HEK293 (cell line): ENCODE results near the gene GPR152.

Experiments
- GLI2 ChIP-seq: fragments of 450-650 bp; formaldehyde crosslinking; IDR thresholded peaks from 2 replicates; pipeline ENCODE4; 2017; ENCODE audit warnings: missing biosample characterization, missing genetic modification characterization, low read depth, borderline replicate concordance
- HIC1 ChIP-seq: fragments of 450-650 bp; formaldehyde crosslinking; IDR thresholded peaks from 2 replicates; pipeline ENCODE4 v1.5.1; 2016; ENCODE audit warnings: missing biosample characterization, missing genetic modification characterization
- KLF17 ChIP-seq: fragments of 450-650 bp; formaldehyde crosslinking; IDR thresholded peaks from 2 replicates; pipeline ENCODE4 v1.5.1; 2016; ENCODE audit warnings: missing biosample characterization, missing genetic modification characterization
- KLF8 ChIP-seq: fragments of 450-650 bp; formaldehyde crosslinking; IDR thresholded peaks from 2 replicates; pipeline ENCODE4 v1.5.1; 2016; ENCODE audit warnings: missing biosample characterization, missing genetic modification characterization
- MZF1 ChIP-seq: fragments of 450-650 bp; formaldehyde crosslinking; IDR thresholded peaks from 2 replicates; pipeline ENCODE4 v1.5.1; 2017; ENCODE audit warnings: missing biosample characterization, missing genetic modification characterization, borderline replicate concordance
- YY1 ChIP-seq: fragments of 450-650 bp; formaldehyde crosslinking; IDR thresholded peaks from 2 replicates; pipeline ENCODE4 v1.5.1; 2018; ENCODE audit warnings: missing biosample characterization, missing genetic modification characterization
- ZBTB7A ChIP-seq: fragments of 450-650 bp; formaldehyde crosslinking; IDR thresholded peaks from 2 replicates; pipeline ENCODE4 v1.5.1; 2016; ENCODE audit warnings: low read depth, missing biosample characterization, missing genetic modification characterization
- ZFHX2 ChIP-seq: fragments of 450-650 bp; formaldehyde crosslinking; conservative IDR thresholded peaks from 2 replicates; pipeline ENCODE4 v1.5.1; 2016; ENCODE audit warnings: missing biosample characterization, missing genetic modification characterization
- ZNF132 ChIP-seq: fragments of 450-650 bp; formaldehyde crosslinking; IDR thresholded peaks from 2 replicates; pipeline ENCODE4 v1.5.1; 2017; ENCODE audit warnings: missing biosample characterization, missing genetic modification characterization, borderline replicate concordance
- ZNF140 ChIP-seq: fragments of 450-650 bp; formaldehyde crosslinking; IDR thresholded peaks from 2 replicates; pipeline ENCODE4 v1.5.1; 2016; ENCODE audit warnings: missing biosample characterization, missing genetic modification characterization
- ZNF23 ChIP-seq: fragments of 450-650 bp; formaldehyde crosslinking; IDR thresholded peaks from 2 replicates; pipeline ENCODE4 v1.5.1; 2016; ENCODE audit warnings: missing biosample characterization, missing genetic modification characterization, borderline replicate concordance
- ZNF239 ChIP-seq: fragments of 450-650 bp; formaldehyde crosslinking; IDR thresholded peaks from 2 replicates; pipeline ENCODE4 v1.5.1; 2016; ENCODE audit warnings: missing biosample characterization, missing genetic modification characterization
- ZNF274 ChIP-seq, 2 experiments: fragments of 200-500 bp in 1 of 2; fragments of 450-650 bp in 1 of 2; sonication (Bioruptor generic) in 1 of 2; formaldehyde crosslinking in 1 of 2; IDR thresholded peaks; 2 replicates each; pipeline versions ENCODE4 v1.5.1 to v1.6.1; 2014 to 2016; ENCODE audit warnings: borderline replicate concordance in 1 of 2, inconsistent platforms in 1 of 2, low read length in 1 of 2, missing biosample characterization in 1 of 2, missing genetic modification characterization in 1 of 2
- ZNF350 ChIP-seq: fragments of 450-650 bp; formaldehyde crosslinking; IDR thresholded peaks from 2 replicates; pipeline ENCODE4 v1.5.0; 2017; ENCODE audit warnings: missing biosample characterization, mild to moderate bottlenecking, missing genetic modification characterization
- ZNF423 ChIP-seq: fragments of 450-650 bp; formaldehyde crosslinking; IDR thresholded peaks from 2 replicates; pipeline ENCODE4 v1.5.1; 2016; ENCODE audit warnings: missing biosample characterization, missing genetic modification characterization
- ZNF571 ChIP-seq: fragments of 450-650 bp; formaldehyde crosslinking; IDR thresholded peaks from 2 replicates; pipeline ENCODE4 v1.5.0; 2017; ENCODE audit warnings: missing biosample characterization, missing genetic modification characterization
- TF ChIP-seq, protein P1 (sequence below): fragments of 450-650 bp; formaldehyde crosslinking; IDR thresholded peaks from 2 replicates; pipeline ENCODE4 v1.5.1; 2016; ENCODE audit warnings: missing biosample characterization, missing genetic modification characterization
- TF ChIP-seq, protein P2 (sequence below): fragments of 450-650 bp; formaldehyde crosslinking; IDR thresholded peaks from 2 replicates; pipeline ENCODE4 v1.5.1; 2016; ENCODE audit warnings: missing biosample characterization, missing genetic modification characterization
- TF ChIP-seq, protein P3 (sequence below): fragments of 450-650 bp; formaldehyde crosslinking; IDR thresholded peaks from 2 replicates; pipeline ENCODE4 v1.5.1; 2017; ENCODE audit warnings: missing biosample characterization, mild to moderate bottlenecking, missing genetic modification characterization, moderate library complexity
- TF ChIP-seq, protein P4 (sequence below): fragments of 450-650 bp; formaldehyde crosslinking; optimal IDR thresholded peaks from 2 replicates; pipeline ENCODE3; 2016; ENCODE audit warnings: missing biosample characterization, mild to moderate bottlenecking, missing genetic modification characterization
- TF ChIP-seq, protein P5 (sequence below): fragments of 450-650 bp; formaldehyde crosslinking; IDR thresholded peaks from 2 replicates; pipeline ENCODE4; 2016; ENCODE audit warnings: missing biosample characterization, missing genetic modification characterization

Gene GPR152

GRCh38 chr11:67464411-67465188 is 12.1 kb upstream of the GPR152 start (continued):
- TF ChIP-seq, protein P1, sequence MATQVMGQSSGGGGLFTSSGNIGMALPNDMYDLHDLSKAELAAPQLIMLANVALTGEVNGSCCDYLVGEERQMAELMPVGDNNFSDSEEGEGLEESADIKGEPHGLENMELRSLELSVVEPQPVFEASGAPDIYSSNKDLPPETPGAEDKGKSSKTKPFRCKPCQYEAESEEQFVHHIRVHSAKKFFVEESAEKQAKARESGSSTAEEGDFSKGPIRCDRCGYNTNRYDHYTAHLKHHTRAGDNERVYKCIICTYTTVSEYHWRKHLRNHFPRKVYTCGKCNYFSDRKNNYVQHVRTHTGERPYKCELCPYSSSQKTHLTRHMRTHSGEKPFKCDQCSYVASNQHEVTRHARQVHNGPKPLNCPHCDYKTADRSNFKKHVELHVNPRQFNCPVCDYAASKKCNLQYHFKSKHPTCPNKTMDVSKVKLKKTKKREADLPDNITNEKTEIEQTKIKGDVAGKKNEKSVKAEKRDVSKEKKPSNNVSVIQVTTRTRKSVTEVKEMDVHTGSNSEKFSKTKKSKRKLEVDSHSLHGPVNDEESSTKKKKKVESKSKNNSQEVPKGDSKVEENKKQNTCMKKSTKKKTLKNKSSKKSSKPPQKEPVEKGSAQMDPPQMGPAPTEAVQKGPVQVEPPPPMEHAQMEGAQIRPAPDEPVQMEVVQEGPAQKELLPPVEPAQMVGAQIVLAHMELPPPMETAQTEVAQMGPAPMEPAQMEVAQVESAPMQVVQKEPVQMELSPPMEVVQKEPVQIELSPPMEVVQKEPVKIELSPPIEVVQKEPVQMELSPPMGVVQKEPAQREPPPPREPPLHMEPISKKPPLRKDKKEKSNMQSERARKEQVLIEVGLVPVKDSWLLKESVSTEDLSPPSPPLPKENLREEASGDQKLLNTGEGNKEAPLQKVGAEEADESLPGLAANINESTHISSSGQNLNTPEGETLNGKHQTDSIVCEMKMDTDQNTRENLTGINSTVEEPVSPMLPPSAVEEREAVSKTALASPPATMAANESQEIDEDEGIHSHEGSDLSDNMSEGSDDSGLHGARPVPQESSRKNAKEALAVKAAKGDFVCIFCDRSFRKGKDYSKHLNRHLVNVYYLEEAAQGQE (tag by site-specific recombination) = no peak
- TF ChIP-seq, protein P2, sequence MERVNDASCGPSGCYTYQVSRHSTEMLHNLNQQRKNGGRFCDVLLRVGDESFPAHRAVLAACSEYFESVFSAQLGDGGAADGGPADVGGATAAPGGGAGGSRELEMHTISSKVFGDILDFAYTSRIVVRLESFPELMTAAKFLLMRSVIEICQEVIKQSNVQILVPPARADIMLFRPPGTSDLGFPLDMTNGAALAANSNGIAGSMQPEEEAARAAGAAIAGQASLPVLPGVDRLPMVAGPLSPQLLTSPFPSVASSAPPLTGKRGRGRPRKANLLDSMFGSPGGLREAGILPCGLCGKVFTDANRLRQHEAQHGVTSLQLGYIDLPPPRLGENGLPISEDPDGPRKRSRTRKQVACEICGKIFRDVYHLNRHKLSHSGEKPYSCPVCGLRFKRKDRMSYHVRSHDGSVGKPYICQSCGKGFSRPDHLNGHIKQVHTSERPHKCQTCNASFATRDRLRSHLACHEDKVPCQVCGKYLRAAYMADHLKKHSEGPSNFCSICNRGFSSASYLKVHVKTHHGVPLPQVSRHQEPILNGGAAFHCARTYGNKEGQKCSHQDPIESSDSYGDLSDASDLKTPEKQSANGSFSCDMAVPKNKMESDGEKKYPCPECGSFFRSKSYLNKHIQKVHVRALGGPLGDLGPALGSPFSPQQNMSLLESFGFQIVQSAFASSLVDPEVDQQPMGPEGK (tag by site-specific recombination) = peak; percentile 88
- TF ChIP-seq ZBTB7A (tag by site-specific recombination) (peak; percentile 87), ZNF239 (tag by site-specific recombination) (no peak), ZNF571 (tag by site-specific recombination) (no peak), KLF17 (tag by site-specific recombination) (0 out of 2 replicates have a peak, but pooled peaks have one; percentile 47), KLF8 (peak; percentile 35; the same call in 1 of the 2 replicates), ZNF140 (tag by site-specific recombination) (no peak), YY1 (no peak), ZFHX2 (peak; percentile 83), MZF1 (tag by site-specific recombination) (no peak), ZNF423 (tag by site-specific recombination) (no peak), HIC1 (tag by site-specific recombination) (0 out of 2 replicates have a peak, but pooled peaks have one; percentile 70), ZNF274 (IDR thresholded peaks at IDR 0.05; ENCODE audit: low read length) (no peak), ZNF274 (tag by site-specific recombination; IDR thresholded peaks at IDR 0.05; ENCODE audit: borderline replicate concordance) (no peak), ZNF23 (tag by site-specific recombination) (no peak), ZNF132 (tag by site-specific recombination) (no peak), GLI2 (no peak), ZNF350 (no peak)
- TF ChIP-seq, protein P3, sequence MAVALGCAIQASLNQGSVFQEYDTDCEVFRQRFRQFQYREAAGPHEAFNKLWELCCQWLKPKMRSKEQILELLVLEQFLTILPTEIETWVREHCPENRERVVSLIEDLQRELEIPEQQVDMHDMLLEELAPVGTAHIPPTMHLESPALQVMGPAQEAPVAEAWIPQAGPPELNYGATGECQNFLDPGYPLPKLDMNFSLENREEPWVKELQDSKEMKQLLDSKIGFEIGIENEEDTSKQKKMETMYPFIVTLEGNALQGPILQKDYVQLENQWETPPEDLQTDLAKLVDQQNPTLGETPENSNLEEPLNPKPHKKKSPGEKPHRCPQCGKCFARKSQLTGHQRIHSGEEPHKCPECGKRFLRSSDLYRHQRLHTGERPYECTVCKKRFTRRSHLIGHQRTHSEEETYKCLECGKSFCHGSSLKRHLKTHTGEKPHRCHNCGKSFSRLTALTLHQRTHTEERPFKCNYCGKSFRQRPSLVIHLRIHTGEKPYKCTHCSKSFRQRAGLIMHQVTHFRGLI (tag by site-specific recombination) = no peak
- TF ChIP-seq, protein P4, sequence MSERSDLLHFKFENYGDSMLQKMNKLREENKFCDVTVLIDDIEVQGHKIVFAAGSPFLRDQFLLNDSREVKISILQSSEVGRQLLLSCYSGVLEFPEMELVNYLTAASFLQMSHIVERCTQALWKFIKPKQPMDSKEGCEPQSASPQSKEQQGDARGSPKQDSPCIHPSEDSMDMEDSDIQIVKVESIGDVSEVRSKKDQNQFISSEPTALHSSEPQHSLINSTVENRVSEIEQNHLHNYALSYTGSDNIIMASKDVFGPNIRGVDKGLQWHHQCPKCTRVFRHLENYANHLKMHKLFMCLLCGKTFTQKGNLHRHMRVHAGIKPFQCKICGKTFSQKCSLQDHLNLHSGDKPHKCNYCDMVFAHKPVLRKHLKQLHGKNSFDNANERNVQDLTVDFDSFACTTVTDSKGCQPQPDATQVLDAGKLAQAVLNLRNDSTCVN (tag by site-specific recombination) = peak; percentile 30
- TF ChIP-seq, protein P5, sequence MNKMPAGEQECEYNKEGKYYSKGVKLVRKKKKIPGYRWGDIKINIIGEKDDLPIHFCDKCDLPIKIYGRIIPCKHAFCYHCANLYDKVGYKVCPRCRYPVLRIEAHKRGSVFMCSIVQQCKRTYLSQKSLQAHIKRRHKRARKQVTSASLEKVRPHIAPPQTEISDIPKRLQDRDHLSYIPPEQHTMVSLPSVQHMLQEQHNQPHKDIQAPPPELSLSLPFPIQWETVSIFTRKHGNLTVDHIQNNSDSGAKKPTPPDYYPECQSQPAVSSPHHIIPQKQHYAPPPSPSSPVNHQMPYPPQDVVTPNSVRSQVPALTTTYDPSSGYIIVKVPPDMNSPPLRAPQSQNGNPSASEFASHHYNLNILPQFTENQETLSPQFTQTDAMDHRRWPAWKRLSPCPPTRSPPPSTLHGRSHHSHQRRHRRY (tag by site-specific recombination) = no peak
